SK-N-SH treated with all-trans-retinoic acid at 6 μM for 48 hours (cell line): Measurements from ENCODE around the gene TMEM114.

Experiments used
- ATAC-seq: fragments of 200-7000 bp; cut with Tn5 transposase; 3 replicates; pipeline ENCODE4 v1.9.1; 2020; ENCODE audit warnings: mild to moderate bottlenecking, moderate library complexity
- ARNTL ChIP-seq: fragments of 450-650 bp; formaldehyde crosslinking; IDR thresholded peaks from 2 replicates; pipeline ENCODE4 v1.5.0; 2020; ENCODE audit warnings: low read depth, mild to moderate bottlenecking, moderate library complexity, borderline replicate concordance
- BACH2 ChIP-seq: fragments of 250-450 bp; sonication (Bioruptor Pico); IDR thresholded peaks from 2 replicates; pipeline ENCODE4 v1.9.0; 2021; ENCODE audit warnings: mild to moderate bottlenecking, borderline replicate concordance
- CREB5 ChIP-seq: fragments of 250-450 bp; sonication (Bioruptor Pico); IDR thresholded peaks from 2 replicates; pipeline ENCODE4 v1.5.1; 2020; ENCODE audit warnings: low read depth, mild to moderate bottlenecking, moderate library complexity
- CSDC2 ChIP-seq: fragments of 250-450 bp; sonication (Bioruptor Pico); IDR thresholded peaks from 2 replicates; pipeline ENCODE4 v1.5.0; 2020; ENCODE audit warnings: mild to moderate bottlenecking, moderate library complexity
- ESRRG ChIP-seq: fragments of 250-450 bp; sonication (Bioruptor Pico); IDR thresholded peaks from 2 replicates; pipeline ENCODE4 v1.6.1; 2021; ENCODE audit warnings: mild to moderate bottlenecking
- GLIS3 ChIP-seq: fragments of 250-450 bp; sonication (Bioruptor Pico); IDR thresholded peaks from 2 replicates; pipeline ENCODE4 v1.5.0; 2020; ENCODE audit warnings: mild to moderate bottlenecking, moderate library complexity
- ISL1 ChIP-seq: fragments of 250-450 bp; sonication (Bioruptor Pico); IDR thresholded peaks from 2 replicates; pipeline ENCODE4 v2.1.2; 2022; ENCODE audit warnings: mild to moderate bottlenecking, moderate library complexity
- OSR1 ChIP-seq: fragments of 250-450 bp; sonication (Bioruptor Pico); IDR thresholded peaks from 2 replicates; pipeline ENCODE4 v1.8.0; 2022; ENCODE audit warnings: moderate library complexity, mild to moderate bottlenecking, inconsistent platforms
- PATZ1 ChIP-seq: fragments of 250-450 bp; sonication (Bioruptor Pico); IDR thresholded peaks from 2 replicates; pipeline ENCODE4 v1.8.0; 2020; ENCODE audit warnings: mild to moderate bottlenecking, moderate library complexity, borderline replicate concordance
- POU6F1 ChIP-seq: fragments of 250-450 bp; sonication (Bioruptor Pico); IDR thresholded peaks from 2 replicates; pipeline ENCODE4 v1.8.0; 2021; ENCODE audit warnings: low read depth, mild to moderate bottlenecking, moderate library complexity, borderline replicate concordance
- PPARA ChIP-seq: fragments of 250-450 bp; sonication (Bioruptor Pico); IDR thresholded peaks from 2 replicates; pipeline ENCODE4 v1.5.0; 2020; ENCODE audit warnings: mild to moderate bottlenecking, borderline replicate concordance
- RARB ChIP-seq: fragments of 250-450 bp; sonication (Bioruptor Pico); IDR thresholded peaks from 2 replicates; pipeline ENCODE4 v1.8.0; 2021; ENCODE audit warnings: mild to moderate bottlenecking, moderate library complexity
- SNAI2 ChIP-seq: fragments of 250-450 bp; sonication (Bioruptor Pico); IDR thresholded peaks from 2 replicates; pipeline ENCODE4 v1.5.0; 2020; ENCODE audit warnings: mild to moderate bottlenecking, moderate library complexity
- TOX ChIP-seq: fragments of 250-450 bp; sonication (Bioruptor Pico); IDR thresholded peaks from 2 replicates; pipeline ENCODE4 v1.8.0; 2021; ENCODE audit warnings: mild to moderate bottlenecking, moderate library complexity, borderline replicate concordance
- TSHZ2 ChIP-seq: fragments of 250-450 bp; sonication (Bioruptor Pico); IDR thresholded peaks from 2 replicates; pipeline ENCODE4 v1.5.0; 2020; ENCODE audit warnings: mild to moderate bottlenecking, moderate library complexity
- ZC3H10 ChIP-seq: fragments of 250-450 bp; sonication (Bioruptor Pico); IDR thresholded peaks from 2 replicates; pipeline ENCODE4 v1.5.1; 2021; ENCODE audit warnings: mild to moderate bottlenecking, moderate library complexity
- ZFP30 ChIP-seq: fragments of 450-650 bp; formaldehyde crosslinking; IDR thresholded peaks from 2 replicates; pipeline ENCODE4 v1.5.0; 2022; ENCODE audit warnings: mild to moderate bottlenecking, moderate library complexity
- ZNF565 ChIP-seq: fragments of 450-650 bp; formaldehyde crosslinking; conservative IDR thresholded peaks from 2 replicates; pipeline ENCODE4 v1.5.0; 2020; ENCODE audit warnings: low read depth, mild to moderate bottlenecking, moderate library complexity
- ZNF70 ChIP-seq: fragments of 450-650 bp; formaldehyde crosslinking; IDR thresholded peaks from 2 replicates; pipeline ENCODE4 v1.5.0; 2020; ENCODE audit warnings: mild to moderate bottlenecking, moderate library complexity
- ZNF8 ChIP-seq: fragments of 450-650 bp; formaldehyde crosslinking; IDR thresholded peaks from 2 replicates; pipeline ENCODE4 v1.5.0; 2020; ENCODE audit warnings: mild to moderate bottlenecking, moderate library complexity

TMEM114 gene

GRCh38 chr16:8594149-8594666, 3.9 kb upstream of the TMEM114 start:
- TF ChIP-seq ZNF565 (CRISPR knock-in tag) (no peak), SNAI2 (CRISPR knock-in tag) (no peak), BACH2 (no peak), OSR1 (CRISPR knock-in tag) (no peak), ZFP30 (CRISPR knock-in tag) (no peak), RARB (CRISPR knock-in tag) (no peak), ISL1 (CRISPR knock-in tag) (no peak), ESRRG (CRISPR knock-in tag) (no peak), TSHZ2 (no peak)
- no peak for ATAC-seq

GRCh38 chr16:8591451-8591850, 1.1 kb upstream of the TMEM114 start:
- TF ChIP-seq RARB (CRISPR knock-in tag): no peak
- no peak for TF ChIP-seq ZNF70 (CRISPR knock-in tag)
- no peak for TF ChIP-seq ZNF8 (CRISPR knock-in tag)
- TF ChIP-seq, all 23 proteins: peak for 0
- ATAC-seq: no peak

GRCh38 chr16:8590811-8591210, 500 bp upstream of the TMEM114 start:
- ATAC-seq: no peak
- TF ChIP-seq ZNF70 (CRISPR knock-in tag) (no peak), ZNF8 (CRISPR knock-in tag) (no peak), CREB5 (CRISPR knock-in tag) (no peak), ZC3H10 (CRISPR knock-in tag) (no peak), ZNF565 (CRISPR knock-in tag) (no peak), POU6F1 (CRISPR knock-in tag) (no peak), GLIS3 (CRISPR knock-in tag) (no peak), CSDC2 (no peak), TOX (no peak), PPARA (CRISPR knock-in tag) (no peak), TSHZ2 (no peak), PATZ1 (CRISPR knock-in tag) (no peak), RARB (CRISPR knock-in tag) (no peak), ARNTL (no peak)
